OCI-LY7 (cell line): Measurements from ENCODE around the gene ASPM.

ENCODE experiments used
- EZH2phosphoT487 ChIP-seq: fragments of 200-600 bp; sonication (generic); IDR thresholded peaks from 2 replicates; pipeline ENCODE4 v1.6.1; 2018; ENCODE audit warnings: low read depth, borderline replicate concordance, mild to moderate bottlenecking, mixed run types, antibody characterized with exemption, low read length, moderate library complexity, mixed read lengths
- TF ChIP-seq, protein P1 (sequence below): fragments of 200-600 bp; sonication (generic); conservative IDR thresholded peaks from 2 replicates; pipeline ENCODE4 v1.5.1; 2014; ENCODE audit warnings: mild to moderate bottlenecking, antibody characterized with exemption, low read length, moderate library complexity, mixed read lengths

DNA sequence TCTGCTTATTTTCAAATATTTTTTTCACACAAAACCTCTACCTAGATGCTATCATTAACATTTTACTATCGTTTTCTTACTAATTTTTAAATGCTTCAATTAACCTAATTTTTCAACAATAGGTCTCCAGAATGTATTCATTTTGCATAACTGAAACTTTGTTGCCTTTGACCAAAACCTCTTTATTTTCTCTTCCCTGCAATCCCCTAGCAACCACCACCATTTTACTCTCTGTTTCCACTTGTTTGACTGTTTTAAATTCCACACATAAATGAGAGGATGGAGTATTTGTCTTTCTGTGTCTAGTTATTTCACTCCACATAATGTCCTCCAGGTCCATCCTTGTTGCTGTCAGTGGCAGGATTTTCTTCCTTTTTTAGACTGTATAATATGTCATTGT, 69.9 kb downstream of the ASPM start:
- TF ChIP-seq, protein P1, sequence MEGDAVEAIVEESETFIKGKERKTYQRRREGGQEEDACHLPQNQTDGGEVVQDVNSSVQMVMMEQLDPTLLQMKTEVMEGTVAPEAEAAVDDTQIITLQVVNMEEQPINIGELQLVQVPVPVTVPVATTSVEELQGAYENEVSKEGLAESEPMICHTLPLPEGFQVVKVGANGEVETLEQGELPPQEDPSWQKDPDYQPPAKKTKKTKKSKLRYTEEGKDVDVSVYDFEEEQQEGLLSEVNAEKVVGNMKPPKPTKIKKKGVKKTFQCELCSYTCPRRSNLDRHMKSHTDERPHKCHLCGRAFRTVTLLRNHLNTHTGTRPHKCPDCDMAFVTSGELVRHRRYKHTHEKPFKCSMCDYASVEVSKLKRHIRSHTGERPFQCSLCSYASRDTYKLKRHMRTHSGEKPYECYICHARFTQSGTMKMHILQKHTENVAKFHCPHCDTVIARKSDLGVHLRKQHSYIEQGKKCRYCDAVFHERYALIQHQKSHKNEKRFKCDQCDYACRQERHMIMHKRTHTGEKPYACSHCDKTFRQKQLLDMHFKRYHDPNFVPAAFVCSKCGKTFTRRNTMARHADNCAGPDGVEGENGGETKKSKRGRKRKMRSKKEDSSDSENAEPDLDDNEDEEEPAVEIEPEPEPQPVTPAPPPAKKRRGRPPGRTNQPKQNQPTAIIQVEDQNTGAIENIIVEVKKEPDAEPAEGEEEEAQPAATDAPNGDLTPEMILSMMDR = no peak
- no peak for TF ChIP-seq EZH2phosphoT487
